T-cell (primary cell): ENCODE data around the gene SCUBE2. TPM values are rescaled to one million over a fixed set of nuclear protein-coding genes. Genes with fewer than 3 reads are reported as not detected.

Experiments
- ATAC-seq, 4 experiments: fragments of 200-7000 bp in 3 of 4; fragments of 150-1000 bp in 1 of 4; cut with Tn5 transposase; replicated peaks in 1 of 4; 1 replicate in 3 of 4; 2 replicates in 1 of 4; pipeline ENCODE4 v1.10.0; 2021; ENCODE audit warnings: moderate library complexity in 3 of 4, mild to moderate bottlenecking in 2 of 4, moderate number of reproducible peaks in 1 of 4
- CTCF ChIA-PET, 2 donors: fragments of 300-600 bp; sonication (Branson Sonifier 250); formaldehyde crosslinking; loops; one replicate each; lab custom pipeline; 2022; ENCODE audit warnings: antibody characterized with exemption in 2 of 2; lab: Charles Lee
- POLR2A ChIA-PET, 2 donors: fragments of 300-600 bp; sonication (Branson Sonifier 250); formaldehyde crosslinking; loops; one replicate each; lab custom pipeline; 2022; ENCODE audit warnings: antibody characterized with exemption in 2 of 2; lab: Charles Lee
- DNase-seq, 35 experiments: peaks; one replicate each; pipeline versions ENCODE4 v3.0.0 to v3.0.0-alpha.2; 2013 to 2023
- H3K27ac ChIP-seq: one replicate; pipeline ENCODE4 v1.5.1; 2013; ENCODE audit warnings: low read length
- H3K27me3 ChIP-seq, 2 experiments: replicated peaks in 1 of 2; 1 replicate in 1 of 2; 2 replicates in 1 of 2; pipeline versions ENCODE4 v1.6.1 to v1.7.0; 2013; ENCODE audit warnings: low read length in 1 of 2, mixed read lengths in 1 of 2; ENCODE audit not compliant: control insufficient read depth in 2 of 2, insufficient read depth in 2 of 2; ENCODE audit errors: extremely low read depth in 1 of 2
- H3K36me3 ChIP-seq, 2 donors: 1 replicate in 1 of 2; 2 replicates in 1 of 2; pipeline versions ENCODE4 v1.6.1 to v1.7.0; 2013; ENCODE audit warnings: low read length in 1 of 2; ENCODE audit not compliant: control insufficient read depth in 2 of 2, insufficient read depth in 1 of 2; ENCODE audit errors: extremely low read depth in 1 of 2
- H3K4me1 ChIP-seq, 2 experiments: 1 replicate in 1 of 2; 2 replicates in 1 of 2; pipeline versions ENCODE4 v1.6.1 to v1.7.0; 2013; ENCODE audit warnings: low read length in 2 of 2, mixed read lengths in 1 of 2; ENCODE audit not compliant: insufficient read depth in 2 of 2, control insufficient read depth in 1 of 2; ENCODE audit errors: extremely low read depth in 1 of 2
- H3K4me3 ChIP-seq, 2 donors: 1 replicate in 1 of 2; 2 replicates in 1 of 2; pipeline versions ENCODE4 v1.5.1 to v1.7.0; 2013; ENCODE audit warnings: mild to moderate bottlenecking in 2 of 2, low read length in 1 of 2, moderate library complexity in 1 of 2; ENCODE audit not compliant: control insufficient read depth in 1 of 2; ENCODE audit errors: extremely low read depth in 1 of 2
- H3K9me3 ChIP-seq: 2 replicates; pipeline ENCODE4 v1.7.0; 2013
- H3K27ac Mint-ChIP-seq, 2 donors: one replicate each; pipeline ENCODE4 v1.8.0; 2020 to 2021; ENCODE audit warnings: mild to moderate bottlenecking in 2 of 2, mixed read lengths in 2 of 2
- H3K27me3 Mint-ChIP-seq, 2 donors: one replicate each; pipeline ENCODE4 v1.8.0; 2021 to 2022; ENCODE audit warnings: mixed read lengths in 2 of 2
- H3K36me3 Mint-ChIP-seq: one replicate; pipeline ENCODE4 v1.8.0; 2021; ENCODE audit warnings: mixed read lengths
- H3K4me1 Mint-ChIP-seq, 3 donors: one replicate each; pipeline ENCODE4 v1.8.0; 2020 to 2022; ENCODE audit warnings: mixed read lengths in 3 of 3, mild to moderate bottlenecking in 1 of 3
- H3K4me3 Mint-ChIP-seq, 3 donors: one replicate each; pipeline ENCODE4 v1.8.0; 2020 to 2022; ENCODE audit warnings: mild to moderate bottlenecking in 3 of 3, mixed read lengths in 3 of 3, moderate library complexity in 3 of 3
- H3K9me3 Mint-ChIP-seq, 3 donors: one replicate each; pipeline ENCODE4 v1.8.0; 2020 to 2022; ENCODE audit warnings: mixed read lengths in 3 of 3
- WGBS: methylation state at CpG from one replicate; pipeline ENCODE4 v1.1.5; 2013; ENCODE audit warnings: missing lambda C conversion rate; ENCODE audit not compliant: insufficient coverage; 5-methylcytosine and 5-hydroxymethylcytosine counted together
- total RNA-seq, 35 experiments: library from RNA in 6 of 35; stranded (reverse) in 6 of 35; fragments of 120-200 nt in 1 of 35; gene quantifications; one replicate each; pipeline versions ENCODE4 v1.2.1 to v1.2.4 and lab custom pipeline; 2013 to 2026

Gene SCUBE2
- 1 to 10 TPM in 1 of 5 donors, under 1 TPM in 3, not detected in 1; 0.22 to 1.3 (median 0.77) TPM for total RNA-seq
- total RNA-seq (2013) = 0.24 TPM
- 0 to 0.82 (median 0.20) reads per million in 29 experiments for total RNA-seq (lab: John Stamatoyannopoulos, UW)

DNA sequence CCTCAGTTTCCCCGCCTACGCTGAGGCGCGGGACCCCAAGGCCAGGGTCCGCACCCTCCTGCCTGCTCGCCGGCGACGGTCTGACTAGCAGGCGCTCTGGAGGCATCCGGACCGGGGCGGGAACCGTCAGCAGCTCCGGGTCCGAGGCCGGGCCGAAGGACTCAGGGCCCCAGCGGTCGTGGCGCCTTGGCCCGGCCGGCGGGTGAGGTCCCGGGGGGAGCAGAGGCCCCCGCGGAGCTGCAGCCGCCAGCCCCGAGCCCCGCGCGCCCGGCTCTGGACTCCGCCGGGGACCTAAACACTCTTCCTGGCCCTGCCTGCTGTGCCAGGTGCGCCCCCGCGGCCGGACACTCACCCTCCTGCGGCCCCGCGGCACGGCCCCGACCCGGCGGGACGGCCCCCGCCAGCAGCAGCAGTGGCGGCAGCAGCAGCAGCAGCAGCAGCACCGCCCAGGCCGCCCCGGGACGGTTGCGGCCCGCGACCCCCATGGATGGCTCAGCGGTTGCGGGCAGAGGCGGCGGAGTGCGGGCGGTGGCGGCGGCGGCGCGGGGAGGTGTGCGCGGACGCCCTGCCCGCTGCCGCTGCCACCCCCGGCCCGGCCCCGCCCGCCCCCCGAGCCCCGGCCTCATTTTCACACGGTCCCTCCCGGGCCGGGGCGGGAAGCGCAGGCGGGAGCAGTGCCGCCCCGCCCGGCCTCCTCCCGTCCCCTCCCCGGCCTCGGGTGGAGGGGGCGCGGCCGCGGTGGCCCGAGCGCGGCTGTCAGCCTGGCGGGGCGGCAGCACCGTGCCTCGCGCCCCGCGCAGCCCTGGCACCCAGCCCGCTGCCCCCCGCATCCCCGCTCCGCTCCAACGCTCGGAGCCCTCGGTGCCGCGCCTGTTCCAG is at the start of gene SCUBE2:
Gene SCUBE2, minus strand, starts transcription at position 556 of the 879 bp plus-strand sequence. Its CDS starts 71 bp downstream, at position 485.
- peak within 1 kb of the TSS; percentile 55 to 63 (median 55) for H3K4me3 Mint-ChIP-seq
- no peak for DNase-seq
- H3K4me1 Mint-ChIP-seq = peaks cover 10 to 19% (median 13%) of the 10 kb centered on the region in 3 donors
- no peaks in the 10 kb centered on the region for H3K9me3 Mint-ChIP-seq
- H3K4me1 ChIP-seq = peaks cover 0 to 7% of the 10 kb centered on the region in 2 experiments
- WGBS = 5% methylated on average over 102 of the region's 113 CpGs
- H3K36me3 ChIP-seq = no peaks in the 10 kb centered on the region
- no peaks in the 10 kb centered on the region for H3K9me3 ChIP-seq
- no peak within 1 kb of the TSS for H3K4me3 ChIP-seq
- H3K27me3 ChIP-seq = peaks cover 4 to 62% of the 10 kb centered on the region in 2 experiments
- no peak within 1 kb of the TSS for H3K27ac Mint-ChIP-seq
- H3K27ac ChIP-seq = no peak within 1 kb of the TSS
- ChIA-PET POLR2A (no interaction called here), CTCF (no interaction called here)
- peaks cover 59 to 67% of the 10 kb centered on the region in 2 donors for H3K27me3 Mint-ChIP-seq
- no peaks in the 10 kb centered on the region for H3K36me3 Mint-ChIP-seq
- peak in 2 of 4 experiments; percentile 35 to 49 for ATAC-seq

DNA sequence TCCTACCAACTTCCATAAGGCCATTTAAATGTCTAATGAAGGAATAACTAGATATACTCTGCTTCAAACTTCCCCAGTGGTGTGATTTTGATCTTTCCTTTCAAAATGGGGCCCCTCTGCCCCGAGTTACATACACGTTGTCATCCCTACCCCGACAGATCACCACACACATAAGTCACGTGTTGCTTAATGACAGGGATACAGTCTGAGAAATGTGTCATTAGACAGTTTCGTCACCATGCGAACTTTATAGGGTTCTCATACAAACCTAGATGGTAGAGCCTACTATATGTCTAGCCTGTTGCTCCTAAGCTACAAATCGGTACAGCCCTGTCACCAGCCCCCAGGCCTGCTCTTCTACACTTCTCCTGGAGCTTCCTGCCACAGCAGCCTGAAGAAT is 49.8 kb upstream of the SCUBE2 start:
- no peaks in the 10 kb centered on the region for H3K27me3 Mint-ChIP-seq
- 89% methylated on average over 3 of the region's 7 CpGs for WGBS
- CTCF ChIA-PET = interaction anchor here in 1 of 2 donors (0.7 kb wide), 1 partner anchor 11 kb away, joined by 4 read pairs; no protein-coding TSS in a partner anchor
- Histone ChIP-seq H3K4me3 (no peak overlapping the region), H3K27me3 (no peaks in the 10 kb centered on the region), H3K27ac (no peak overlapping the region), H3K36me3 (peaks cover 22 to 52% of the 10 kb centered on the region in 2 donors), H3K4me1 (peaks cover 3 to 5% of the 10 kb centered on the region in 2 experiments), H3K9me3 (no peaks in the 10 kb centered on the region)
- peaks cover 23 to 49% (median 44%) of the 10 kb centered on the region in 3 donors for H3K4me1 Mint-ChIP-seq
- no peaks in the 10 kb centered on the region for H3K9me3 Mint-ChIP-seq
- ATAC-seq (no peak), DNase-seq (no peak)
- peaks cover 35% of the 10 kb centered on the region for H3K36me3 Mint-ChIP-seq
- POLR2A ChIA-PET = no interaction called here
- H3K4me3 Mint-ChIP-seq = no peak overlapping the region
- peak overlapping the region in 1 of 2 donors; percentile 29 for H3K27ac Mint-ChIP-seq

DNA sequence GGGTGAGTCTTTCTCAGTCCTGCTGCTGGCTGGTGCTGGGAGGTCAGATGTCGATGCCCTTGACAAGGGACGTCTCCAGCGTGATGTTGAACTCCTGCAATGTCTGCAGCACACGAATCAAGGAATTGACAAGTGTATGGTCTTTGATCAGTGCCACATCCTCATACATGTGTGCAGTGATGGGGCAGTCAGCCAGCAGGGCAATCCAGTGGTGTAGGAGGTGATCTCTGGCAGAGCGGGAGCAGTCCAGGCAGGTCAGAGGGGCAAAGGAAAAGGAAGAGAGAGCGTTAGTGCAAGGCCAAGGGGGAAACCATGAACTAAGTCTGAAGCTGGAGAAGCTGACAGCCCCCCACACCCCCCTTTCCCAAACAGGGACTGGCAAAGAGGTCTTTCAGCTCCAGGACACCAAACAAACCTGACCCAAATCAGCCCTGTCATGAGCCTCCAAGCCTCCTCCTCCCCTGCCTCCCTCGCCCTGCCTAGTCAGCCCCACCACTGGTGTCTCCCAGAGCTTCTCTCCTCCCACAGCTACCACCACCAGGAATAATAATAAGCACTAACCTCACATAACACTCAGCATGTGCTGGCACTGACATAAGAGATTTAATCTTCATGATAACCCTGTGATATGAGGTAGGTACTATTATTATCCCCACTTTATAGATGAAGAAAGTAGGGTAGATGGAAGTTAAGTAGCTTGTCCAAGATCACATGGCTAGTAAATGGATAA is 48.4 kb upstream of the SCUBE2 start:
- H3K9me3 ChIP-seq = no peaks in the 10 kb centered on the region
- Mint-ChIP-seq H3K36me3 (peaks cover 28% of the 10 kb centered on the region), H3K27ac (peak overlapping the region; percentile 65 to 85), H3K4me1 (peaks cover 18 to 43% (median 39%) of the 10 kb centered on the region in 3 donors), H3K4me3 (no peak overlapping the region), H3K9me3 (no peaks in the 10 kb centered on the region), H3K27me3 (no peaks in the 10 kb centered on the region)
- H3K4me1 ChIP-seq = peaks cover 3 to 5% of the 10 kb centered on the region in 2 experiments
- POLR2A ChIA-PET = no interaction called here
- H3K27me3 ChIP-seq = no peaks in the 10 kb centered on the region
- no peak overlapping the region for H3K4me3 ChIP-seq
- CTCF ChIA-PET = interaction anchor here in 1 of 2 donors (1.0 kb wide), 1 partner anchor 124 kb away, joined by 3 read pairs; no protein-coding TSS in a partner anchor
- H3K27ac ChIP-seq = no peak overlapping the region
- H3K36me3 ChIP-seq = peaks cover 21 to 39% of the 10 kb centered on the region in 2 donors
- WGBS = no CpG with 5 or more reads among the region's 7 CpGs
- ATAC-seq (no peak), DNase-seq (no peak)

DNA sequence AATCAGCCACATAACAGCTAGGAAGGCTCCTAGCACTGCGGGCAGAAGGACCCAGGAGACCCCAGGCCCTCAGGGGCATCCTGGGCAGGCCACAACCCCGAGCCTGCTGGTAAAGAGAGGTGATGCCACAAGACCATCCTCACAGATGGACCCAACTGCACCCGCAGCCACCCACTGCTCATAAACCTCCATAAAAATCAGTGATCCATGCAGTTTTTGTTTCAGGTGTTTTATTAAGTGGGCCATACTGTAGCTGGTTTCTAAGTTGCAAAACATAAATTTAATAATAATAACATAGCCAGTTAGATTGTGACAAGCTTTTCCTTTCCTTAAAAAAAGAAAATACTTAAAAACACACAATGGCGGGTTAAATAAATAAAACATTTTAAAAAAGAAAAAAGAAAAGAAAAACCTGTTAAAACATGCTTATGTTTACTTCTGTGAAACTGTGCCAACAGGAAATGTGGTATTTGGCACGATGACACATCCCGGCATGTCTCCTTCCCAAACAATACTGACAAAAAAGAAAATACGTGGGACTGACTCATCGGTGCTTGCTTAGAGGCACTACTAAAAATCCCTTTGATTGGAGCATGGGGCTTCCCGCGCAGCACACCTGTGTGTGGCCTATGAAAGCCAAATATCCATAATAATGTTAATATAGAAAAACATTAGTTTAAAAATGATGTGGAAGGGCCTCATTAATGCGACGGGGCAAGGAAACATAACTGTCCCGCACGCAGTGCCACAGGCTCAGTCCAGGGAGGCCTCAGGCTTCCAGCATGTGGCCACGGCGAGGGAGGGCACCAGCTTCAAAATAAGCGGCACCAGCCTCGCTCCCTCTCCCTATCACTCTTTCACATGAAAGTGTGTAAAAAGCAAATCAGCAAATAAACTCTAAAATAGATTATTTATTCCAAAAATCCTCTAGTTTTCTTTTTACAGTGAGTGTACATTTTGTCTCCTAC is 47.5 kb upstream of the SCUBE2 start:
- peaks cover 16 to 38% of the 10 kb centered on the region in 2 donors for H3K36me3 ChIP-seq
- H3K4me1 ChIP-seq = peaks cover 3 to 5% of the 10 kb centered on the region in 2 experiments
- ChIA-PET POLR2A (interaction anchor here in 1 of 2 donors (0.6 kb wide), 1 partner anchor 1001 kb away, joined by 5 read pairs; no protein-coding TSS in a partner anchor), CTCF (interaction anchor here (0.6 to 2.2 kb wide), 6 partner anchors 12 to 1402 kb away, joined by 3 to 38 read pairs (median 4); no protein-coding TSS in a partner anchor)
- Mint-ChIP-seq H3K4me3 (no peak overlapping the region), H3K27ac (peak overlapping the region; percentile 65 to 85), H3K36me3 (peaks cover 32% of the 10 kb centered on the region), H3K4me1 (peaks cover 16 to 41% (median 37%) of the 10 kb centered on the region in 3 donors), H3K27me3 (no peaks in the 10 kb centered on the region), H3K9me3 (no peaks in the 10 kb centered on the region)
- H3K4me3 ChIP-seq = no peak overlapping the region
- H3K9me3 ChIP-seq = no peaks in the 10 kb centered on the region
- H3K27ac ChIP-seq = no peak overlapping the region
- peak in 2 of 35 experiments; percentile 7 to 15 for DNase-seq
- WGBS = 100% methylated on average over 1 of the region's 18 CpGs
- H3K27me3 ChIP-seq = no peaks in the 10 kb centered on the region
- peak in 1 of 4 experiments; percentile 53 for ATAC-seq

DNA sequence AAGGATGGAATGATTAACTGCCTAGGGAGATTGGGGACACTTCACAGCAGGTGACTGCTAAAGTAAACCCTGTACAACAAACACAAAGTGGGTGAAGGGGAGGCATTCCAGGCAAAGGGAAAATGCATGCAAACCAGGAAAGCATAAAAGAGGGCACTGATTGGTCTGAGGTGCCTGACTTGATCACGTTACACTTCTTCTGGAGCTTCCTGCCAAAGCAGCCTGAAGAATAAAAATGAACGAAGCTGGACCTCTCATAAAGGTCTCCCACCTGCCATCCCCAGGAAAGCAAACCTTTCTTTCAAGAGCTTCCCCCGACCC is 46.7 kb upstream of the SCUBE2 start:
- H3K4me3 Mint-ChIP-seq = no peak overlapping the region

More for the DNA sequence above, 46.7 kb upstream of the SCUBE2 start:
- H3K36me3 Mint-ChIP-seq = peaks cover 30% of the 10 kb centered on the region
- no peaks in the 10 kb centered on the region for H3K27me3 Mint-ChIP-seq
- Histone ChIP-seq H3K4me1 (peaks cover 3 to 5% of the 10 kb centered on the region in 2 experiments), H3K27me3 (no peaks in the 10 kb centered on the region), H3K27ac (no peak overlapping the region), H3K4me3 (no peak overlapping the region), H3K36me3 (peaks cover 12 to 34% of the 10 kb centered on the region in 2 donors), H3K9me3 (no peaks in the 10 kb centered on the region)
- POLR2A ChIA-PET = interaction anchor here in 1 of 2 donors (0.6 kb wide), 1 partner anchor 1000 kb away, joined by 5 read pairs; no protein-coding TSS in a partner anchor
- ATAC-seq (peak in 3 of 4 experiments; percentile 4 to 21 (median 8)), DNase-seq (no peak)
- H3K4me1 Mint-ChIP-seq = peaks cover 16 to 41% (median 37%) of the 10 kb centered on the region in 3 donors
- 100% methylated on average over 1 of the region's 3 CpGs for WGBS
- peak overlapping the region; percentile 65 to 66 for H3K27ac Mint-ChIP-seq
- CTCF ChIA-PET = interaction anchor here (0.5 to 2.2 kb wide), 18 partner anchors 11 to 693 kb away, joined by 3 to 38 read pairs (median 4); no protein-coding TSS in a partner anchor
- H3K9me3 Mint-ChIP-seq = no peaks in the 10 kb centered on the region
